Colonic mucosa (tissue), 4 donors: ENCODE measurements around the gene FOXP1. TPM values are rescaled to one million over a fixed set of nuclear protein-coding genes. Genes with fewer than 3 reads are reported as not detected.

ENCODE experiments used
- DNase-seq: peaks from one replicate; pipeline ENCODE4 v3.0.0-alpha.2; 2020
- H3K27ac ChIP-seq: fragments of 200-600 bp; one replicate; pipeline ENCODE4 v1.8.0; 2021
- H3K27me3 ChIP-seq: fragments of 200-600 bp; one replicate; pipeline ENCODE4 v1.8.0; 2021
- H3K36me3 ChIP-seq: fragments of 200-600 bp; one replicate; pipeline ENCODE4 v1.8.0; 2021
- H3K4me1 ChIP-seq: fragments of 200-600 bp; one replicate; pipeline ENCODE4 v1.8.0; 2021; ENCODE audit warnings: mild to moderate bottlenecking
- H3K4me3 ChIP-seq: fragments of 200-600 bp; one replicate; pipeline ENCODE4 v1.8.0; 2021
- H3K9ac ChIP-seq, 2 donors: one replicate each; pipeline ENCODE4 v1.7.0; 2013; ENCODE audit warnings: control low read depth in 2 of 2, low read depth in 2 of 2, low read length in 2 of 2
- H3K9me3 ChIP-seq: fragments of 200-600 bp; one replicate; pipeline ENCODE4 v1.8.0; 2021
- intact Hi-C: fragments of 100-400 bp; cut with DNase I; formaldehyde crosslinking; loops from one replicate; pipeline ENCODE4 v1.14.1; 2022
- total RNA-seq, 2 donors: library from RNA; stranded (reverse); fragmentation: NEBNext Ultra II Directional in 1 of 2; extraction: Animal tissue kit (Norgen Biotek cat#: 25700) in 1 of 2; gene quantifications; one replicate each; pipeline ENCODE4 v1.2.1, GENCODE V29; 2021
- TF ChIP-seq, protein P1 (sequence below): fragments of 200-600 bp; IDR thresholded peaks from one replicate; pipeline ENCODE4 v1.8.0; 2022; ENCODE audit warnings: antibody characterized with exemption, mild to moderate bottlenecking
- donor health status: healthy.
- donor health status: DM: no; HTN: no; CAD: no.
- donor health status: DM: no; HTN: no; CAD: no.

Gene FOXP1
- total RNA-seq, 2 donors from 2014 or later = 127 to 128 TPM

DNA sequence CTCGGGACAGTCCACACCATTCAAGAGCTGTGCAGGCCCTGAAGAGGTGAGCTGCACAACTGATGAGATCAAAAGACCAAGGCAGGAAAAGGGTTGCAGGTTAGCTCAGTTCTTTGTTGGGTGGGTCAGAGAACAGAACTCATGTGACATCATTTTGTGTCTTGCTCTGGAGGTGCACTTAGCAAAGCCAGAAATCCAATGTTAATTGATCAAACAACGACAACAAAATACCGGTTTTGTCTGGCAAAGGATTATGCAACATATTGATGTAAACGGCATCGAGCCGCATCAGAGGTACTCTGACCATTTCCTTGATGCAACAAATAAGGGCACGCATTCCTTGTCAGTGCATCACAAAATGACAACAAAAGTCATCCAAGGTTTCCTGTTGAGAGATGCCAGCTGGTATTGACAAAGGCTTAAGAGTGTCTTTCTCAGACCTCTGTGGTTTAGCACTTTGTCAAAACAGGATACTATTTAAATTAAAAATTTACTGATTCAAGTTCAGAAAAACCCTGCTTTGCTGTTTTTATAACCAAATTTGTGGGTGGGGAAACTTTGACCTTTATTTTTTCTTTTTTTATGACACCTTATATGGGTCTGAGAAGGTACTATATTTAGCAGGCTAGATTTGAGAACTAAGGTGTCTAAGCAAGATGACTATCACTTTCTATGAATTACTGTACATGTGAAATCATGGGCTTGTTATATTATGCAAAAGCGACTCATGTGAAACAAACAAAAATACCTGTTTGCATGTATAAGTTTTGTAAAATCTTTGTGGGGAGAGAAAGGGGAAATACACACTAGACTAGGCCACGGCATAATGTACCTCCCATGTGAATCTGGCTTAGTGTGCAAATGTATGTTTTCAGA lies 496.1 kb downstream of the FOXP1 start:
- Histone ChIP-seq H3K27me3 (no peaks in the 10 kb centered on the region), H3K4me1 (peaks cover 8% of the 10 kb centered on the region), H3K27ac (no peak overlapping the region), H3K9me3 (no peaks in the 10 kb centered on the region), H3K4me3 (no peak overlapping the region), H3K9ac (no peak overlapping the region), H3K36me3 (no peaks in the 10 kb centered on the region)
- DNase-seq = no peak
- TF ChIP-seq, protein P1, sequence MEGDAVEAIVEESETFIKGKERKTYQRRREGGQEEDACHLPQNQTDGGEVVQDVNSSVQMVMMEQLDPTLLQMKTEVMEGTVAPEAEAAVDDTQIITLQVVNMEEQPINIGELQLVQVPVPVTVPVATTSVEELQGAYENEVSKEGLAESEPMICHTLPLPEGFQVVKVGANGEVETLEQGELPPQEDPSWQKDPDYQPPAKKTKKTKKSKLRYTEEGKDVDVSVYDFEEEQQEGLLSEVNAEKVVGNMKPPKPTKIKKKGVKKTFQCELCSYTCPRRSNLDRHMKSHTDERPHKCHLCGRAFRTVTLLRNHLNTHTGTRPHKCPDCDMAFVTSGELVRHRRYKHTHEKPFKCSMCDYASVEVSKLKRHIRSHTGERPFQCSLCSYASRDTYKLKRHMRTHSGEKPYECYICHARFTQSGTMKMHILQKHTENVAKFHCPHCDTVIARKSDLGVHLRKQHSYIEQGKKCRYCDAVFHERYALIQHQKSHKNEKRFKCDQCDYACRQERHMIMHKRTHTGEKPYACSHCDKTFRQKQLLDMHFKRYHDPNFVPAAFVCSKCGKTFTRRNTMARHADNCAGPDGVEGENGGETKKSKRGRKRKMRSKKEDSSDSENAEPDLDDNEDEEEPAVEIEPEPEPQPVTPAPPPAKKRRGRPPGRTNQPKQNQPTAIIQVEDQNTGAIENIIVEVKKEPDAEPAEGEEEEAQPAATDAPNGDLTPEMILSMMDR = no peak
- intact Hi-C loops = no loop called here

DNA sequence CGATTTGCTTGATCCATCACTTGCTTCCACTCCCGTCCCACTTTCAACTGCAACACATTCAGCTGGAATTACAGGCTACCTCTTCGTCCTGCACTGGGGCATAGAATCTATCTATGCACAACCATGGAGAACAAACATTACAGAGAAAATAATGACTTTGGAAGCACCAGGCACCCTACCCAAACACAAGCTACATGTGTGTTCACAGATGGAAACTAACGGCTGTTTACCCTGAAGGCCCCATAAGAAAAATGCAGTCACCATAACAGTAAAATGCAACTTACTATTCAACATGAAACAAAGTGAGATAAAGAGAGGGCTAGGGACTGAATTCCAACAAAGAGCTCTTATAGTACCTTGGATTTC lies 496.8 kb downstream of the FOXP1 start:
- Histone ChIP-seq H3K27ac (no peak overlapping the region), H3K4me3 (no peak overlapping the region), H3K27me3 (no peaks in the 10 kb centered on the region), H3K4me1 (peaks cover 8% of the 10 kb centered on the region), H3K36me3 (no peaks in the 10 kb centered on the region), H3K9me3 (no peaks in the 10 kb centered on the region), H3K9ac (no peak overlapping the region)
- DNase-seq = no peak
- TF ChIP-seq, protein P1 = no peak
- intact Hi-C loops = no loop called here

DNA sequence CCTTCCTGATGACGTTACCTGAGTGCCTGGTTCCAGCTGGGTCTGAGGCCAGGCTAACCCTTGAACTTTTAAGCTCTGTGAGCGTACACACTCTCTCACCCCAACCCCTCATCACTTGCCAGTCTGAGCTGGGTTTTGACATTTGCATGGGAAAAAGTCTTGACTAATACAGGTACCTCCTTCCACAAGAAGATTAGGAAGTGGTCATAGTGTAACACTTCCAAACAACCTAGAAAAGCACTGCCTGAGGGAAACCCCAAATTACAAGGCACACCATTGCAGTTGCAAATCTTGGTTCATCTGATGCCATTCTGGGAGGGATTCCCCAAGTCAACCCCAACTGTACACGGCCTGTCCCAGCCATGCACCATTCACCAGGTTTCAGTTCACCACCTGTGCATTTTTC lies 499.8 kb downstream of the FOXP1 start:
- H3K27me3 ChIP-seq = no peaks in the 10 kb centered on the region
- H3K9ac ChIP-seq = no peak overlapping the region
- TF ChIP-seq, protein P1 = no peak
- DNase-seq = no peak
- H3K4me3 ChIP-seq = no peak overlapping the region
- H3K9me3 ChIP-seq = no peaks in the 10 kb centered on the region
- intact Hi-C loops = no loop called here
- no peak overlapping the region for H3K27ac ChIP-seq
- H3K36me3 ChIP-seq = no peaks in the 10 kb centered on the region
- H3K4me1 ChIP-seq = peaks cover 4% of the 10 kb centered on the region

DNA sequence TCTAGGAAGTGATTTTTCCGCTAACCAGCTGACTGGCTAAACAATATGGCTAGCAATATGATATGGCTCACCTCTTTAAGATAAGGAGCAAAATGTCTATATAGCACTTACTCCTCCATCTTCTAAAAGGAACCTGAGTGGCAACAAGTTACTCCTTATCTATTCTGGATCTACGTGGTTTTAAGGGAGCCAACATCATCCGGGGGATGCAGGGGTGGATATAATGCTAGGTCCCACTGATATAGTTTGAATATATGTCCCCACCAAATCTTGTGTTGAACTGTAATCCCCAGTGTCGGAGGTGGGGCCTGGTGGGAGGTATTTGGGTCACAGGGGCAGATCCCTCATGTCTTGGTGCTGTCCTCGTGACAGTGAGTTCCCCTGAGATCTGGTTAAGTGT lies 500.7 kb downstream of the FOXP1 start:
- H3K4me1 ChIP-seq = peaks cover 10% of the 10 kb centered on the region
- intact Hi-C loops = no loop called here
- no peak overlapping the region for H3K9ac ChIP-seq
- H3K9me3 ChIP-seq = no peaks in the 10 kb centered on the region
- no peaks in the 10 kb centered on the region for H3K36me3 ChIP-seq
- no peak overlapping the region for H3K4me3 ChIP-seq
- TF ChIP-seq, protein P1 = no peak
- no peak overlapping the region for H3K27ac ChIP-seq
- DNase-seq = no peak
- no peaks in the 10 kb centered on the region for H3K27me3 ChIP-seq

DNA sequence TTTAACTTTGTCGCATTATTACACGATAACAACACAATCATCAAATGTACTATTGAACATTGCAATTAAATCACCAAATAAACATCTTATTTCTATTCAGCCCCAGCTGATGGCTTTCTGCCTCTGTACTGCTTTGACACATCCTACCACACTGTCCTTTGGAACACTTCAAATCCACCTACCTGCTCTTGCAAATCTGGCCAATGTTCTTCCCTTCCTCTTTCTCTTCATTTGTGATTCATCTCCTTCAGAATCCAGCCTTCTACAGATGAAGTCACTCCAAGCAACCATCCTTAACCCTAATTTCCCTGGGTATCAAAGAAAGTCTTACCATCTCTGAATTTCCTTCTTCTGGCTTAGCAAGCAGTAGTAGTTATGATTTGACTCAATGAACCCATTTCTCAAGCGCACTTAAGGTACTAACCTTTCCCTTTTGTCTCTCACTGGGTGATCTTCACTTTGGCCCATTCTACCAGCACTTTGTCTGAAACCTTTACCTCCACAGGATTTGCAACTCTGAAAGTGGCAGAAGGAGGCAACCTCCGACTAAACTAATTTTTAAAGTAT lies 502.9 kb downstream of the FOXP1 start:
- Histone ChIP-seq H3K27ac (no peak overlapping the region), H3K4me3 (no peak overlapping the region), H3K36me3 (no peaks in the 10 kb centered on the region), H3K9ac (no peak overlapping the region), H3K9me3 (no peaks in the 10 kb centered on the region), H3K27me3 (no peaks in the 10 kb centered on the region), H3K4me1 (peaks cover 16% of the 10 kb centered on the region)
- intact Hi-C loops = no loop called here
- TF ChIP-seq, protein P1 = no peak
- no peak for DNase-seq
